ENCODE results near the gene IMP3. TPM values are rescaled to one million over a fixed set of nuclear protein-coding genes. Genes with fewer than 3 reads are reported as not detected.
"Not testable (repeated sequence)": the region's sequence is repeated elsewhere in the genome, so short reads cannot be mapped to it uniquely, and the experiment has no call there.

The IMP3 gene
- total RNA-seq, 6 experiments from 2014 or later = 37.7 to 192 (median 44.4) TPM

- DNase-seq = no peak
- H3K36me3 ChIP-seq = no peaks in the 10 kb centered on the region
- 1% methylated on average over 15 of the region's 16 CpGs for WGBS (ENCODE audit: insufficient coverage, low coverage, low lambda C conversion rate, missing lambda C conversion rate)
- H3K9me3 ChIP-seq = no peaks in the 10 kb centered on the region
- intact Hi-C loops (cut with DNase I) = loop anchor here in 1 of 2 donors (10.0 kb wide), 1 partner anchor 46 kb away; no protein-coding TSS in a partner anchor
- peak overlapping the region; percentile 94 to 99 (median 97) for H3K27ac ChIP-seq
- peaks cover 0 to 33% (median 13%) of the 10 kb centered on the region in 4 donors for H3K4me1 ChIP-seq
- ATAC-seq = no peak
- no peak for TF ChIP-seq POLR2A (IDR thresholded peaks at IDR 0.05)
- TF ChIP-seq CTCF (IDR thresholded peaks at IDR 0.05) = no peak
- H3K27me3 ChIP-seq = no peaks in the 10 kb centered on the region
- peak overlapping the region; percentile 94 to 99 (median 96) for H3K4me3 ChIP-seq
Observed at GRCh38 chr15:75639191-75639708, 774 bp downstream of the IMP3 start.

GRCh38 chr15:75637245-75638009, 2.6 kb downstream of the IMP3 start:
- ATAC-seq = no peak
- no peak overlapping the region for H3K4me3 ChIP-seq
- H3K9me3 ChIP-seq = no peaks in the 10 kb centered on the region
- H3K4me1 ChIP-seq = peaks cover 0 to 33% (median 13%) of the 10 kb centered on the region in 4 donors
- TF ChIP-seq CTCF (IDR thresholded peaks at IDR 0.05) = no peak
- H3K27ac ChIP-seq = peak overlapping the region in 2 of 3 donors; percentile 36 to 94
- DNase-seq = no peak
- no peaks in the 10 kb centered on the region for H3K36me3 ChIP-seq
- intact Hi-C loops (cut with DNase I) = loop anchor here in 1 of 2 donors (10.0 kb wide), 1 partner anchor 47 kb away; no protein-coding TSS in a partner anchor
- H3K27me3 ChIP-seq = no peaks in the 10 kb centered on the region
- 67% methylated on average over 3 of the region's 4 CpGs for WGBS (ENCODE audit: insufficient coverage, low coverage, low lambda C conversion rate, missing lambda C conversion rate)

- Histone ChIP-seq H3K4me3 (no peak overlapping the region), H3K9me3 (no peaks in the 10 kb centered on the region), H3K36me3 (no peaks in the 10 kb centered on the region), H3K4me1 (peaks cover 0 to 26% (median 10%) of the 10 kb centered on the region in 4 donors), H3K27ac (no peak overlapping the region), H3K27me3 (no peaks in the 10 kb centered on the region)
- no peak for TF ChIP-seq POLR2A (IDR thresholded peaks at IDR 0.05)
- no peak for TF ChIP-seq CTCF (IDR thresholded peaks at IDR 0.05)
- no peak for DNase-seq
- no peak for ATAC-seq
- 75% methylated on average over 4 of the region's 6 CpGs for WGBS (ENCODE audit: insufficient coverage, low coverage, low lambda C conversion rate, missing lambda C conversion rate)
- intact Hi-C loops (cut with DNase I) = loop anchor here in 1 of 2 donors (10.0 kb wide), 1 partner anchor 49 kb away; no protein-coding TSS in a partner anchor
Observed at GRCh38 chr15:75636026-75636425, 4.0 kb downstream of the IMP3 start.

GRCh38 chr15:75633922-75634321, 6.1 kb downstream of the IMP3 start:
- H3K4me1 ChIP-seq = peaks cover 0 to 21% (median 7%) of the 10 kb centered on the region in 4 donors
- H3K4me3 ChIP-seq, H3K27me3 ChIP-seq, DNase-seq, H3K27ac ChIP-seq, H3K9me3 ChIP-seq, ATAC-seq, H3K36me3 ChIP-seq: not testable (repeated sequence)
- 90% methylated on average over 7 of the region's 7 CpGs for WGBS (ENCODE audit: insufficient coverage, low coverage, low lambda C conversion rate, missing lambda C conversion rate)
- intact Hi-C loops (cut with DNase I) = loop anchor here in 1 of 2 donors (10.0 kb wide), 1 partner anchor 51 kb away; no protein-coding TSS in a partner anchor

- intact Hi-C loops (cut with DNase I) = loop anchor here in 1 of 2 donors (10.0 kb wide), 1 partner anchor 53 kb away; no protein-coding TSS in a partner anchor
- DNase-seq (no peak), ATAC-seq (no peak)
- Histone ChIP-seq H3K27me3 (no peaks in the 10 kb centered on the region), H3K4me1 (peaks cover 0 to 3% (median 0%) of the 10 kb centered on the region in 4 donors), H3K4me3 (no peak overlapping the region), H3K36me3 (no peaks in the 10 kb centered on the region), H3K27ac (no peak overlapping the region), H3K9me3 (no peaks in the 10 kb centered on the region)
- TF ChIP-seq POLR2A (IDR thresholded peaks at IDR 0.05) (no peak), CTCF (IDR thresholded peaks at IDR 0.05) (no peak)
Observed at GRCh38 chr15:75631935-75632334, 8.1 kb downstream of the IMP3 start.
